HG02763 (cell line): ENCODE data around the gene GJD3.

ENCODE experiments used
- ATAC-seq: cut with Tn5 transposase; IDR thresholded peaks from one replicate; pipeline ENCODE4 v1.9.1; 2021; ENCODE audit warnings: mild to moderate bottlenecking, moderate library complexity; ENCODE audit not compliant: unreplicated experiment

The GJD3 gene

DNA sequence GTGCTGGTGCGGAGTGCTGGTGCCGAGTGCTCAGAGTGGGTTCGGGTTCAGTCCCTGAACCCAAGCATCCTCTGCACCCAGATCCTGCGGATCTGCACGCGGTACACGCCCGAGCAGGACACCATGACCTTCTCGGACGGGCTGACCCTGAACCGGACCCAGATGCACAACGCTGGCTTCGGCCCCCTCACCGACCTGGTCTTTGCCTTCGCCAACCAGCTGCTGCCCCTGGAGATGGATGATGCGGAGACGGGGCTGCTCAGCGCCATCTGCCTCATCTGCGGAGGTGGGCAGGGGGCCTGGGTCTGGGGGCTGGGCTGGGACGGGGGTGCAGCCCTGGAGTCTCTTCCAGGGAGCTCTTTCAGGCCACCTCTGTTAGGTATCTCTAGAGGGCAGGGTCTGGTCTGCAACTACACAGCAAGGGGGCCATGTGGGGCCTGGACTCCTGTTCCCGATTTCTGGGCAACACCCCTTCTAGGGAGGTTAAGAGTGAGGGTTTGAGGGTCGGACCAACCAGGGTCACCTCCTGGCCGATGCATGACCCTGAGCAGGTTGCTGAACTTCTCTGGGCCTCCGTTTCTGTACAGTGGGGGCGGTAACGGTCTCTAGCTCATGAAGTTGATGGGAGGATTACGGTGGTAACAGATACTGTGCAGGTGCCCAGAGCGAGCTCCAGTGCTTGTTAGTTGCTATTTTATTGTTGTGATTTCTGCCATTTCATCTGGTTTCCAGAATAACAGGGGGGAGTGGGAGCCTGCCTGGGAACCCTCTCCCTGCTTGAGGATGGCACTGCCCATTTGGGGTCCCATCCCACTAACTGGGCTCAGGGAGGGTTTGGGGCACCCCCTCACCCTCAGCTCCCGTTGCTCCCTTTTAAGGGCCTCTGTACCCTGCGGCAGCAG lies 10.1 kb downstream of the GJD3 start:
- no peak for ATAC-seq

DNA sequence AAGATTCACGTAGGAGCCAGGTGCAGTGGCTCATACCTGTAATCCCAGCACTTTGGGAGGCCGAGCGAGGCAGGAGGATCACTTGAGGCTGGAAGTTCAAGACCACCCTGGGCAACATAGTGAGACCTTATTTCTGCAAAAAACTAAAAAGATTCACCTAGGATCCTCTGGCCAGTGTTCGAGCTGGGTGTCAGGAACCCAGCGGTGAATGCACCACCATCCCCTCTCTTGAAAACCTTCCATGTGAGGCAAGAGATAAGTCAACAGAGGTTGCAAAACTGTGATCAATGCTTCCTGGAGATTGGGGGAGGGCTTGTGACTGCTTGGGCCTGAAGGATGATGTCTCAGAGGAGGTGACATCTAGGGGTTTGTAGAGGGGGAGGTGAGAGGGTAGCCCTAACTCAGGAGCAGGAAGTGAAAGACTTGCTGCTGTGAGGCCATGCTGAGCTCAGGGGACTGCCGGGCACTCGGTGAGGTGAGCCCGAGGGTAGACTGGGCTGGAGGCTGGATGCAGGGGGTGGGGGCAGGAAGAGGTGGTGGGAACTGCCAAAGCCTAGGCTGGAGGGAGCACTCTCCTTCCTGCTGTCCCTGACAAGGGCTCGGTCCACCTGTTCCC lies 11.7 kb downstream of the GJD3 start:
- no peak for ATAC-seq

DNA sequence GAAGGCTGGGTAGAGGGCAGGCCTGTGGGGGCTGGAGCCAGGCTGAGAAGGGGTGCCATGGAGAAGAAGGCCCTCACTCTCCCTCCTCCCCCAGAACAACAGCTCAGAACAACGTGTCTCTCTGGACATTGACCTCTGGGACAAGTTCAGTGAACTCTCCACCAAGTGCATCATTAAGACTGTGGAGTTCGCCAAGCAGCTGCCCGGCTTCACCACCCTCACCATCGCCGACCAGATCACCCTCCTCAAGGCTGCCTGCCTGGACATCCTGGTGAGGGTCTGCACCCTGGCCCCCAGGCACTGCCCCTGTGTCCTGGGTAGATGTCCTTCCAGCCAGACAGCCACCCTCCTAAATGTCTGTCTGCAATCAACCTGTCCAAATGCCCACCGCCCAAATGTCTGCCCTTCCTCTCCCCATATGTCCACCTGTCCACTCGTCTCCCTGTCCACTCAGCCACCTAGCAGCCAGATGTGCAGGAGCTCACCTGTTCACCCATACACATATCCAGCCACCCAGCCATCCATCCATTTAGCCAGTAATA lies 12.2 kb downstream of the GJD3 start:
- no peak for ATAC-seq

DNA sequence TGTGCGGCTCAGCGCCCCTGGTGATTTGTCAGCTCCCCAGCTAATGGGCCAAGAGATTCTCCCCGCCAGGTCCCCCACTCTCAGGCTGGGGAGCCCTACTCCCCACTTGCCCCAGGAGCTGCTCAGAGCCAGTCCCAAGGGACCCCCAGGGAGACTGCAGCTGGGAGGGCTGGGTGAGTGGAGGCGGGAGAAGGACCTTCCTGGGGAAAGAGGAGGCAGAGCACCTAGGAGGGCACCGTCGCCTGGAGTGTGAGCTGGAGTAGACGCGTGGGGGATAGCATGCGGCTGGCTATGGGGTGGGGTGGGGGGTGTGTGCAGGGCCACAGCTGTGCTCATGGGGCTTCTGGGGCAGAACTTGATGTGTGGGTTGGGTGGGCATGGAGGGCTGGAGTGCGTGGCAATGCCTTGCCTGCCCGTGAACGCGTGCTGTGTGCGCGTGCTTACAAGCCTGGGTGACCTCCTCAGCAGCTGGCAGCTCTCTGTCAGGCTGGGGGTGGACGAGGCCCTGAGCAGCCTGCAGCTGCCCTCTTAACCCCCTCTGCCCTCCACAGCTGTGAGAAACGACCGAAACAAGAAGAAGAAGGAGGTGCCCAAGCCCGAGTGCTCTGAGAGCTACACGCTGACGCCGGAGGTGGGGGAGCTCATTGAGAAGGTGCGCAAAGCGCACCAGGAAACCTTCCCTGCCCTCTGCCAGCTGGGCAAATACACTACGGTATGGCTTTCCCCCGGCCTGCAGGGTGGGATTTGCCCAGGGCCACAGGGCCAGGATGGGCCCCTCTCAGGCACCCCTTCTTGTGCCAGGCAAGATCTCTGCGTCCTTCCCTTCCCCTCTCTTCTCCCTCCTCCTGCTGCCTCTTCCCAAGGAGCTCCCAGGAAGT lies 12.9 kb downstream of the GJD3 start:
- no peak for ATAC-seq

DNA sequence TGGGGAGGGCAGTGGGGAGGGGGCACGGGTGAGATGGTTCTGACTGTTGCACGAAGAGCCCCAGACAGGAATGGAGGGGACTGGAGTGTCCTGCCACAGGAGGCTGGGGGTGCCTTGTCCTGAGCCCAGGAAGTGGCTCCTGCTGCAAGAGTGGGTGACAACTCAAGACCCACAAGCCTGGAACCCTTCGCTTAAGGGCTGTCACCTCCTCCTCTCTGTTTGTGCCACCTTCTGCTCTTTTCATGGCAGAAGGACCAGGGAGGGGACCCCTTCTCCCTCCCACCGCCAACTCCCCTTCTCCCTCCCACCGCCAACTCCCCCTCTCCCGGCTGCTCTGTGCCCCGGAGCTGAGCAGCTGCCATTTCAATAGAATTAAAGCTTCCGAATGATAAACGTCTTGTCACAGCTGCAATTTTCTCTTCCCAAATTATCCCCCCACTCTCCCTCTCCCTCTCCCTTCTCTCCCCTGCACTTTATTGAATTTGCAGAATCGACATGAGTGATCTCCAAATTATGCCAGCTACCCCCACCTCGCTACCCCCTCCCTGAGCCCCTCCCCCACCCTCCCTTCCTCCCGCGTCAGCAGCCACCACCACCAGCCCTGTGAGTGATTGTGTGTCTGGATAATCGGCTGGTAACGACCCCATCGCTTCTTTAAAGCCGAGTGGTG lies 13.7 kb downstream of the GJD3 start:
- no peak for ATAC-seq

DNA sequence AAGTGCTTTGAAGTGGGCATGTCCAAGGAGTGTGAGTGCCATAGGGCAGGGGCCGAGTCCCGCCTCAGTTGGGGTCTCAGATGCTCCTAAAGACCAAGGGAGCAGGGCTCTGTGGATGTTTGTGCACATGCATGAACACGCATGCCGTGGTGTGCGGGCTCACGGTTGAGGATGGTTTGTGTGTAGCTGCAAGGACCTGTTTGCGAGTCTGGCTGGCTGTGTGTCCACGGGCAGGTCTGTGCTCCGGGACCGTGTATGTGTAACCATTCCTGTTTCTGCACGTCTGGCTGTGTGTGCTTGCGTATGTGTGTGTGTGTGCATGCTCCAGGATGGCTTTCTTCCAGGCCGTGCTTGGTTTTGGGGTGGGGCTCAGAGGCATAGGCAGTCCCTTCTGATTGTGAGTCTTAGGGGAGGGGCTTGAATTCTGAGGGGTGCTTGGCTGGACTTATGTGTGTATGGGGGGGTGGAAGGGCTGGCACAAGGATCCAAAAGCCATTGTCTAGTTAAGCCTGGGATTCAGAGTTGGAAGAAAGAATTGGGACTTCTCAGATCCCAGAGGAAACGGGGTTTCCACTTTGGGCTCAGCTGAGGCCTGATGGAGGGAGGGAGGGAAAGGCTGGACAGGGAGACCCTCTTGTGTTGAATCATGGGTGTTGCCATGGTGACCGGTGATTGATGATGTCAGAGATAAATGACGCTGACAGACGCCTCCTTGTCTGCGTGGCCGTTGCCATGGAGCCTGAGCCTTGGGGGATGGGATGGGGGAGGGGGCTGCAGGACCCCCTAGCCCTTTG lies 14.4 kb downstream of the GJD3 start:
- ATAC-seq = no peak

DNA sequence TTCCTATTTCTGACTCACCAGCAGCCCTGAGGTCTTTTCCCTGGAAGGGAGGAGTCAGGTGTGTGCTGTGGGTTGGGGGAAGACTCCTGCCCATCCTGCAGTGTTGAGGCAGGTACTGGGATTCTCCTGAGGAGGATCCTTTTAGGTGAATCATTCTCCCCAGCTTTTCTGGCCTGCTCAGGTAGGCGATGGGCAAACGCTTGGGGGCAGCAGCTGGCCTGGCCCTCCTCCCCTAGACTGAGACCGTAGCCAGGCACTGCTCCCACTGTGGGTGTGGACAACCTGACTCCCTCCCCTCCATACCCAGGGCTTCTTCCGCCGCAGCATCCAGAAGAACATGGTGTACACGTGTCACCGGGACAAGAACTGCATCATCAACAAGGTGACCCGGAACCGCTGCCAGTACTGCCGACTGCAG lies 15.1 kb downstream of the GJD3 start:
- ATAC-seq = no peak

DNA sequence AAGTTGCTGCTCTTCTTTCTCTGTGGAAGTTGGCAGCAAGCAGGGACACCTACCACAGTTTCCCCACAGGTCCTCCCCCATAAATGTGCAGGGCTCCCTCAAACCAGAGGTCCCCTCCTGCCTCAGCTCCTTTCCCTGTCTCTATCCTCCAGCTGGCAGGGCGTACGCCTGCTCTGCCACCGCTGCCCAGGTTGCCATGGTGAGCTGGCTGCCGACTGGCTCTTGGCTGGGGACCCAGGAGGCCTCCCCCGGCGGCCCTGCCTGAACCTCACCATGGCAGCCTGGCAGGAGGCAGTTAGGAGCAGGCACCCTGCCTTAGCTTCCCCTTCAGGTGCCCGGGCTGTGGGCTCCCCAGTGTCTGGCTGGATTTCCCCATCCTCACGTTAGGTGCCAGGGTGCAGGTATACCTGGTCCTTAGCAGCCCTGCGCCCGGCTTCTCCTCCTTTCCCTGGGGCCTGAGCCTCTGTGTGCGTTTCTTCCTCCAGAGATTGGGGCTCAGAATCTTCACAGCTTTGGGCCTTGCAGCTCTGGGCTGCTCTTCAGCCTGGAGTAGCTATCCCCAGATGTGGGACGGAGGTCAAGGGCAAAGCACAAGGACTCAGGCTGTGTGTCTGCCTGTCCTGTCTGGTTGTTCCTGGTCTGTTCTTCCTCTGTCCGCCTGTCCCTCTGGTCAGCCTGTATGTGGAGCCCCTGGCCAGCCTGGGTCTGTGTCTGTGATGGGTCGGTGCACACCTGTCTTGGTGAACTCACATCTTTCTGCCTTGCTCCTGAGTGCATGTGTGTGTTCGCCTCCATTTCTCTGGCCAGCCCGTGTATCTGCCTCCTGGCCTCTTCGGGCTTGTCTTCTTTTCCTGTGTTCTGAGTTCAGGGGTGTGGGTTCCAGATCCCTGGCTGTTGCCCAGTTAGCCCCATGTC lies 15.7 kb downstream of the GJD3 start:
- no peak for ATAC-seq

DNA sequence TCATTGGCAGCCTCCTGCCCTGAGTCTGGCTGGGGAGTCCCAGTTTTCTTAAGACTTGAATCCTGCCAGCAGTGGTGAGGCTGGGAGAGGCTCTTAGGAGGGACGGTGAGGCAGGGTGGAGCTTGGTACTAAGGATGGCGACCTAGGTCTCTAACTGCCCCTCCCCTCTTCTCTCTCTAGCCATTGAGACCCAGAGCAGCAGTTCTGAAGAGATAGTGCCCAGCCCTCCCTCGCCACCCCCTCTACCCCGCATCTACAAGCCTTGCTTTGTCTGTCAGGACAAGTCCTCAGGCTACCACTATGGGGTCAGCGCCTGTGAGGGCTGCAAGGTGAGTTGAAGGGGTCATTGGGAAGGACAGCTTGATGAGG lies 16.4 kb downstream of the GJD3 start:
- no peak for ATAC-seq

DNA sequence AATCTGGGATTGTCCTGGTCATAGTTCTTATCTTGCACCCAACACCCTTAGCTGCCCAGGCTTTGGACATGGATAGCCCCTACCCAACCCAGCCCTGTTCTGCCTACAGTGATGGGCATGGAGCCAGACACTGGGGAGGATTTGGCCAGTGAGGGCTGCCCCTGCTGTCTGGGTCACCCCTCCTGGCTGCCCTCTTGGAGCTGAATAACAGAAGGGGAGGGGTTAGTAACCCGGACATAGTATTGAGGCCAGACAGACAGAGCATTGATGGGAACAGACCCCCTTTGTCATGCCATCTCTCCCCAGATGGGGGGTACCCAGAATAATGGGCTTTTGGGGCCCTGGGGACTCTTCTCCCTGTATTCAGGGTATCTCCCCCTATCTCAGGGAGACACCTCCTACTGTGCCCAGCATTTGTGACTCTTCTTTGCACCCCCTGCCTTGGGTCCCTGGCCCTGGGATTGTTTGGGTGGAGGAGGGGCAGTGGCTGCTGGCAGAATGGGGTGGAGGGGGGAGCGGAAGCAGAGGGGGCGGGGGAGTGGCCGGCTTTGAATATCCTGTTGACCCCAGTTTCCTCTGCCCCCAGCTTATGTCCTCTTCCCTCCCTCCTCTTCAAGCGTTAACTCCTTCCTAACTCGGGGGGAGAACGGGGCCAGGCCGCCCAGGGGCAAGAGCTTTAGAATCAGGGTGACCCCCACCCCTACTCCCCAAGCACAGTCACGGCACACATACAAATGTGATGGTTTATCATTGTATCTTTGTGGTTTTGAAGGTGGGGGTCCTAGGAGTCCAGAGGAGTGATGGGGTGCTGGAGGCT lies 17.0 kb downstream of the GJD3 start:
- ATAC-seq = no peak

DNA sequence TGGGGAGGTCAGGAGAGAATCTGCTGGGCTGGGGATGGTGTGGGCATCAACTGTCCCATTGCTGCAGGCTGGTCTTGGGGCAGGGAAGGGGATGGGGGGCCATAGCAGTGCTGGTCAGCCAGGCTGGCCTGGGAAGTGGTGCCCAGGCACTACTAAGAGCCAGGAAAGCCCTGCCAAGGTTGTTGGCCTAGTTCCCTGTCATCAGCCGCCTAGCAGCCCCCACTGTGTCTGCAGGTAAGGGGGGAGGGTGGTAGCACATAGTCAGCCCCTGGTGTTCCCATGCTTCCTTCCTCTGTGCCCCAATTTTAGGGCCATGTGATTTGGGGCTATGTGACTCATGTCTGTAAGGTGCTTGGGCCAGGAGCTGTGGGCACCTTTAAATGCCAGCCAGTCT lies 17.8 kb downstream of the GJD3 start:
- ATAC-seq = no peak

DNA sequence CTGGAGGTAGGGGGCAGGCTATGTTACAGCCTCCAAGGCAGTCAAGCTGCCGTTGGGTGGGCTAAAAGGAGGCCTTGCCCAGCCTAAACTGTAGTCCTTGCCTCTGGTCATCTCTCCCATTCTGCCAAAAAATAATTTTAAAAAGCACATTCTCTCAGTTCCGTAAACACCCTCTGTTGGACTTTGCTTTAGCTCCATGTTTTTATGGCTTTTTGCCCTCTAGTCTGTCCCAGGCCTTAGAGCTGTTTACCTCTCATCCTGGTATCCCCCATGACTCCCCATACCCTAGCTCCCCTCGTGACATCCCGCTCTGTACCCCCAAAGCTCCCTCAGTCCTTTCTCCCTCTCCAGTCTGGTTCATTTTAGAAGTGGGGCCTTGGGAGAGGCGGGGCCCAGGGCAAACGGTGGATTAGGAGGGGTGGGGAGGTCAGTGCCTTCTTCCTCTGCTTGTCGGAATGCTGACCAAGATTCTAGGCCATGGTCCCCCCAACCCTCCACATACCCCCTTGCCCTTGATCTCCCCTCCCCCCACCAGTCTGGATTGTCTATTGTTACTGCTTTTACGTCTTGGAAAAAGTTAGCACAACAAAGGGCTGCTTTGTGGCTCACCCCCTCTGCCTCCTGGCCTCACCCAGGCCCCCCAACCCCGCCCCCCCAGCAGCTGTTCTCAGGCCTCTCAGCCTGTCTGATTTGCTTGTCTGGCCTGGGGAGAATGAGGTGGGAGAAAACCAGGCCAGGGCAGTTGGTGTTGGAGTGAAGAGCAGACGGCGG lies 18.4 kb downstream of the GJD3 start:
- no peak for ATAC-seq

DNA sequence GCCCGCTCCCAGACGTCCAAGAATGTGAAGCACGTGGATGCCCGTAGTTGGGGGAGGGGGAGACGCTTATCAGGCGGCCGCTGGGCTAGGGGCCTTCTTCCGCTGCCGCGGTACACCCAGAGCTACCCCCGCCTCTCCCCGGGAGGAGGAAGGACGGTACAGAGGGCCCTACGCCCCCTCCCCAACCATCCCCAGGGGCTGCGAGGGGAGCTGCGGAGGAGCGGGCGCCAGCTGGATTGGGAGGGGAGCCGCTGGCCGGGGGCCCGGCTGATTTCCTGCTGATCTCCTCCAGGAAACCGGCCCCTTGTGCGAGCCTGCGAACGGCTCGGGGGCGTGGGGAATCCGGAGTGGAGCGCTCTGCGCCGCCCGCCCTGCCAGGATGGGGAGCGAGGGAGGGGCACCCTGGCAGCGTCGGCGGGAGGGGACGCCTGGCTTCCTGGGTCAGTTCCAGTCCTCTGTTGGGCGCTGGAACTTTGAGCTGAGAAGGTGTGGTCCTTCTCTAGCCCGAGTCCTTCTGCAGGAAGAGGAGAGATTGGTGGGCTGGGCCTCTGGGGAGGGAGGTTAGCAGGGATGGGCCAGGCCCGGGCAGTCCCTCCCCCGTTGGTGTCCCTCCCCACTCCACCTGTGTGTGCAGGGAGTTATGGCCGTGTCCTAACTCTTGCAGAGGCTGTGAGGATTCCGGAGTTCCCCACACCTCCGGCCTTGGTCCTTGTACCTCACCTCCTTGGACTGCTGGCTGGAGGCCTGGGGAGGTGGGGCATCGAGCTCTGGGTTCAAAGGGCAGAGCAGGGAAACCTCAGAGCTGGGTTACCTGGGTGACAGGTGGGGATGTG lies 19.2 kb downstream of the GJD3 start:
- ATAC-seq = no peak

DNA sequence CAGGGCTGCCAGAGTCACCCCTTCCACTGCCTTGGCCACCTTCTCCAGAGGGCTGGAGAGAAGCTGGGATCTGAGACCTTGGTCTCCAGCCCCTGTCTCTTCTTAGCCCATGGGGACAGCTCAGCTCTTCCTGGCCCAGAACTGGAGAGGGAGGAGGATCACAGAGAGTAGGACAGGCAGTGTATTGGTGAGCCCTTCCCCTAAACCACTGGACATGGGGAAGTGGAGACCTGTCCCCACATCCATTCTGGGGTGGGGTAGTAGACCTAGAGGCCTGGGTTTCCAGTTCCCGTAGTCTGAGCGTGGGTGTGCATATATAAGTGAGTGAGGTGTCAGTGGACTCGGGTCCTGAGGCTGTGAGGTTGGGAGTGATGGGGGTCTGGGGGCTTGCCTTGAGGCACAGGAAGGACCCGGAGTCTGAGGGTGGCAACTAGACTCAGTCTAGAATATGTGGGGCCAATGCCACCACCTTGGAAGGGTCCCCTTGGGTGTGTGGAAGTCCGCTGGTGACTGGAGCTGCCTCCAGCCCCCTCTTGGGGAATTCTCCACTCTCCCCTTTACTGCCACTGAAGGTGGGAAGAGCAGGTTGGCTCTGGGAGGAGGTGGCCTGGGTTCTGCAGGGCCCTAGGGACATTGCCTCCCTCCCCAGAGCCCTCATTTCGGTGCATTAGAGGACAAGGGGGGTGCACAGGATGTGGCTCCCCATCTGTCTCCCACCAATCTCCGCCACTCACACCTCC lies 19.9 kb downstream of the GJD3 start:
- ATAC-seq = no peak

DNA sequence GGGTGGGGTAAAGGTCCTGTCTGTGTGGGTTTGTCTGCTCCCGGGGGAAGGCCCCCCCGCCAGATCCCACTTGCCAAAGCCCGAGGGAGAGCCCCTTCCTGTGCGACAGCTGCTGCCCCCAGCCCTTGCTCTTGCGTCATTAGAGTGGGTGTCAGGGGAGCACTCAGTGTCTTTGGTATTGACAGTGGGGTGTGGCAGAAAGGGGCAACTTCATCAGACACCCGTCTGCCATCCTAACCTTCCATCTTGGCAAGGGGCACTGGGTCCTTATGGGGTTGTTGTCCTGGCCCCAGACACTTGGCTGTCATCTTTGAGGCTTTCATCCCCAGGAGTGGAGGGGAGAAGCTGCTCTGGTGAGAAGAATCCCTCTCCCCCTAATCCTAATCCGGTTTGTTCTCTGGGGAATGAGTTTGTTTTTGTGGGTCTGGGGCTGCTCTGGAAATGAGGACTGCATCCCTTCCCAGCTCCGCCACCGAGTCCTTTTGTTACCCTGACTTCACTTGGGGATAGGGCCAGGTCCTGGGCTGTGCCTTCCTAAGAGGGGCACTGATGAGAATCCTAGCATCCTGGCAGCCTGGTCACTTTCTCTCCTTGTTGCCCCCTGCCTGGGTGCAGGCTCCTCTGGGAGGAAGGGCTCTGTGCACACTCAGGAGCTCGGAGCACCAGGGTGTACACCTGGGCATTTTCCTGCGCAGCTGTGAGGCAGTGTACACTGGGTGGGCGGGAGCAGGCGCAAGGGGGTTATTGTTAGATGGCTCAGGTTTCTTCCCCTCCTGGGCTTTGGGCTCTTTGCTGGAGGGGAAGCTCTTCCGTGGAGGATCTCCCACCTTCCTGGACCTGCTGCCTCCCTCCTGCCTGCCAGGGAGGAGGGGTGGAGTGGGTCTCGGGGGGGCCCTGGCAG lies 21.1 kb downstream of the GJD3 start:
- no peak for ATAC-seq
